BE2C (cell line): ENCODE data around the gene KSR2.
"Not testable (repeated sequence)": the region's sequence is repeated elsewhere in the genome, so short reads cannot be mapped to it uniquely, and the experiment has no call there.

ENCODE experiments used
- DNase-seq: peaks from one replicate; pipeline ENCODE4 v3.0.0-alpha.2; 2020
- H3K27me3 ChIP-seq: fragments of 250-450 bp; sonication (Bioruptor Pico); 2 replicates; pipeline ENCODE4 v1.5.1; 2020; ENCODE audit warnings: mild to moderate bottlenecking
- H3K36me3 ChIP-seq: fragments of 250-450 bp; sonication (Bioruptor Pico); 2 replicates; pipeline ENCODE4 v1.5.1; 2020; ENCODE audit warnings: mild to moderate bottlenecking
- H3K4me1 ChIP-seq: fragments of 250-450 bp; sonication (Bioruptor Pico); 2 replicates; pipeline ENCODE4 v1.5.1; 2020
- H3K4me3 ChIP-seq: 2 replicates; pipeline ENCODE4 v1.5.1; 2011; ENCODE audit warnings: low read depth, low read length
- H3K9me3 ChIP-seq: fragments of 250-450 bp; sonication (Bioruptor Pico); 2 replicates; pipeline ENCODE4 v1.5.1; 2020
- CTCF ChIP-seq: IDR thresholded peaks from 2 replicates; pipeline ENCODE4 v1.5.1; 2012; ENCODE audit warnings: mild to moderate bottlenecking, low read depth, low read length

Gene KSR2

GRCh38 chr12:117733549-117733805 lies 235.3 kb downstream of the KSR2 start:
- DNase-seq, result no peak
- Histone ChIP-seq H3K9me3 (no peaks in the 10 kb centered on the region), H3K27me3 (no peaks in the 10 kb centered on the region), H3K4me3 (no peak overlapping the region), H3K4me1 (no peaks in the 10 kb centered on the region), H3K36me3 (no peaks in the 10 kb centered on the region)
- TF ChIP-seq CTCF, result no peak

- H3K4me1 ChIP-seq, result no peaks in the 10 kb centered on the region
- no peaks in the 10 kb centered on the region for H3K36me3 ChIP-seq
- no peak for DNase-seq
- H3K27me3 ChIP-seq, result no peaks in the 10 kb centered on the region
- no peaks in the 10 kb centered on the region for H3K9me3 ChIP-seq
- H3K4me3 ChIP-seq, result no peak overlapping the region
- TF ChIP-seq CTCF, result no peak
These were observed 235.8 kb downstream of the KSR2 start for GRCh38 chr12:117732761-117733548.

GRCh38 chr12:117731131-117731530 lies 237.7 kb downstream of the KSR2 start:
- H3K27me3 ChIP-seq, H3K4me1 ChIP-seq, DNase-seq, H3K36me3 ChIP-seq, H3K4me3 ChIP-seq, H3K9me3 ChIP-seq: not testable (repeated sequence)

GRCh38 chr12:117727301-117727700 lies 241.5 kb downstream of the KSR2 start:
- no peak for DNase-seq
- no peak for TF ChIP-seq CTCF
- no peaks in the 10 kb centered on the region for H3K36me3 ChIP-seq
- H3K9me3 ChIP-seq, result no peaks in the 10 kb centered on the region
- no peaks in the 10 kb centered on the region for H3K4me1 ChIP-seq
- no peaks in the 10 kb centered on the region for H3K27me3 ChIP-seq
- H3K4me3 ChIP-seq, result no peak overlapping the region

GRCh38 chr12:117724543-117724942 lies 244.2 kb downstream of the KSR2 start:
- DNase-seq, result no peak
- TF ChIP-seq CTCF, result no peak

GRCh38 chr12:117718559-117718958 lies 250.2 kb downstream of the KSR2 start:
- no peak for TF ChIP-seq CTCF
- no peaks in the 10 kb centered on the region for H3K4me1 ChIP-seq
- H3K36me3 ChIP-seq, result no peaks in the 10 kb centered on the region
- no peak overlapping the region for H3K4me3 ChIP-seq
- H3K9me3 ChIP-seq, result no peaks in the 10 kb centered on the region
- H3K27me3 ChIP-seq, result no peaks in the 10 kb centered on the region
- DNase-seq, result no peak

More at GRCh38 chr12:117724543-117724942, 244.2 kb downstream of the KSR2 start:
- Histone ChIP-seq H3K9me3 (no peaks in the 10 kb centered on the region), H3K4me1 (no peaks in the 10 kb centered on the region), H3K4me3 (no peak overlapping the region), H3K36me3 (no peaks in the 10 kb centered on the region), H3K27me3 (no peaks in the 10 kb centered on the region)
